SK-N-SH treated with all-trans-retinoic acid at 6 μM for 48 hours (cell line): Measurements from ENCODE around the gene FDX1.

Experiments
- ARNTL ChIP-seq: fragments of 450-650 bp; formaldehyde crosslinking; IDR thresholded peaks from 2 replicates; pipeline ENCODE4 v1.5.0; 2020; ENCODE audit warnings: low read depth, mild to moderate bottlenecking, moderate library complexity, borderline replicate concordance
- GLIS3 ChIP-seq: fragments of 250-450 bp; sonication (Bioruptor Pico); IDR thresholded peaks from 2 replicates; pipeline ENCODE4 v1.5.0; 2020; ENCODE audit warnings: mild to moderate bottlenecking, moderate library complexity
- ISL1 ChIP-seq: fragments of 250-450 bp; sonication (Bioruptor Pico); IDR thresholded peaks from 2 replicates; pipeline ENCODE4 v2.1.2; 2022; ENCODE audit warnings: mild to moderate bottlenecking, moderate library complexity
- OSR1 ChIP-seq: fragments of 250-450 bp; sonication (Bioruptor Pico); IDR thresholded peaks from 2 replicates; pipeline ENCODE4 v1.8.0; 2022; ENCODE audit warnings: moderate library complexity, mild to moderate bottlenecking, inconsistent platforms
- PPARA ChIP-seq: fragments of 250-450 bp; sonication (Bioruptor Pico); IDR thresholded peaks from 2 replicates; pipeline ENCODE4 v1.5.0; 2020; ENCODE audit warnings: mild to moderate bottlenecking, borderline replicate concordance
- ZC3H10 ChIP-seq: fragments of 250-450 bp; sonication (Bioruptor Pico); IDR thresholded peaks from 2 replicates; pipeline ENCODE4 v1.5.1; 2021; ENCODE audit warnings: mild to moderate bottlenecking, moderate library complexity
- ZFP3 ChIP-seq: fragments of 250-450 bp; sonication (Bioruptor Pico); IDR thresholded peaks from 2 replicates; pipeline ENCODE4 v1.5.0; 2020; ENCODE audit warnings: mild to moderate bottlenecking, moderate library complexity
- TF ChIP-seq, protein P1 (sequence below): fragments of 250-450 bp; sonication (Bioruptor Pico); IDR thresholded peaks from 2 replicates; pipeline ENCODE4 v1.5.0; 2020; ENCODE audit warnings: mild to moderate bottlenecking, moderate library complexity
- TF ChIP-seq, protein P2 (sequence below): fragments of 250-450 bp; sonication (Bioruptor Pico); IDR thresholded peaks from 2 replicates; pipeline ENCODE4 v1.5.1; 2020; ENCODE audit warnings: low read depth, mild to moderate bottlenecking, moderate library complexity
- TF ChIP-seq, protein P3 (sequence below): fragments of 250-450 bp; sonication (Bioruptor Pico); IDR thresholded peaks from 2 replicates; pipeline ENCODE4 v1.8.0; 2020; ENCODE audit warnings: mild to moderate bottlenecking, moderate library complexity, borderline replicate concordance

DNA sequence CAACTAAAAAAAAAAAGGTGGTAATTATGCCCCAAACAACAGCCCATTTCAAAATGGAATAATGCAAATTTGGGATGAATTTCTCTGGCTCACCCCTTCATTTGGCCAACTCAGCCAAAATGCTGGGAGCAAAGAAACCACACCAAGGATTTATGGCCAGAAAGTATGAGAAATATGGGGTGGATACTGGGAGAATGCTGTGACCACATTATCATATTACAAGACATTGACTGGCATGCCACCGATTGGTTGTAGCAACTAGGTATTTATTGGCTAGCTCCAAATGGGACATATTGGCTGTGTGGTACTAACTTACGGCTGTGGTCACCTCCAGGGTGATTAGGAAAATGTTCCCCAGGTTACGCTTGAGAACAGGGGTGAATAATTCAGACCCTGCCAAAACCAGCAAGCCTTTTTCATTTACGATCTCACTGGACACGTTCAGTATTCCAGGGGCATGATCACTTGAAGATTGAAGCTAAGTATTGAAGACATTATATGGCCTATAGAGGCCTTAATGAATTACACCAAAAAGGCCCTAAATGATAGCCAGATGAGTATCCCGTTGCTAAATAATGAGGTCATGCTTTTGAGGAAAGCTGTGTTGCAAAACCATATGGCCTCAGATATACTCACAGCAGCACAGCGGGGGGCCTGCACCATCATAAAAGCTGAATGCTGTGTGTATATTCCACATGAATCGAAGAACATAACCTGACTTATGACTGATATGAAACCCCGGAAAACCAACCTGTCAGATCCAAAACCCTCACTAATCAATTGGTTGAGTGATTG, 3.8 kb upstream of the FDX1 start:
- TF ChIP-seq OSR1 (no peak), PPARA (CRISPR knock-in tag) (no peak), ARNTL (CRISPR knock-in tag) (no peak), GLIS3 (CRISPR knock-in tag) (no peak), ZC3H10 (CRISPR knock-in tag) (no peak), ISL1 (CRISPR knock-in tag) (no peak), ZFP3 (CRISPR knock-in tag) (no peak)
- TF ChIP-seq, protein P1, sequence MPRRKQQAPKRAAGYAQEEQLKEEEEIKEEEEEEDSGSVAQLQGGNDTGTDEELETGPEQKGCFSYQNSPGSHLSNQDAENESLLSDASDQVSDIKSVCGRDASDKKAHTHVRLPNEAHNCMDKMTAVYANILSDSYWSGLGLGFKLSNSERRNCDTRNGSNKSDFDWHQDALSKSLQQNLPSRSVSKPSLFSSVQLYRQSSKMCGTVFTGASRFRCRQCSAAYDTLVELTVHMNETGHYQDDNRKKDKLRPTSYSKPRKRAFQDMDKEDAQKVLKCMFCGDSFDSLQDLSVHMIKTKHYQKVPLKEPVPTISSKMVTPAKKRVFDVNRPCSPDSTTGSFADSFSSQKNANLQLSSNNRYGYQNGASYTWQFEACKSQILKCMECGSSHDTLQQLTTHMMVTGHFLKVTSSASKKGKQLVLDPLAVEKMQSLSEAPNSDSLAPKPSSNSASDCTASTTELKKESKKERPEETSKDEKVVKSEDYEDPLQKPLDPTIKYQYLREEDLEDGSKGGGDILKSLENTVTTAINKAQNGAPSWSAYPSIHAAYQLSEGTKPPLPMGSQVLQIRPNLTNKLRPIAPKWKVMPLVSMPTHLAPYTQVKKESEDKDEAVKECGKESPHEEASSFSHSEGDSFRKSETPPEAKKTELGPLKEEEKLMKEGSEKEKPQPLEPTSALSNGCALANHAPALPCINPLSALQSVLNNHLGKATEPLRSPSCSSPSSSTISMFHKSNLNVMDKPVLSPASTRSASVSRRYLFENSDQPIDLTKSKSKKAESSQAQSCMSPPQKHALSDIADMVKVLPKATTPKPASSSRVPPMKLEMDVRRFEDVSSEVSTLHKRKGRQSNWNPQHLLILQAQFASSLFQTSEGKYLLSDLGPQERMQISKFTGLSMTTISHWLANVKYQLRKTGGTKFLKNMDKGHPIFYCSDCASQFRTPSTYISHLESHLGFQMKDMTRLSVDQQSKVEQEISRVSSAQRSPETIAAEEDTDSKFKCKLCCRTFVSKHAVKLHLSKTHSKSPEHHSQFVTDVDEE (CRISPR knock-in tag) = no peak
- TF ChIP-seq, protein P2, sequence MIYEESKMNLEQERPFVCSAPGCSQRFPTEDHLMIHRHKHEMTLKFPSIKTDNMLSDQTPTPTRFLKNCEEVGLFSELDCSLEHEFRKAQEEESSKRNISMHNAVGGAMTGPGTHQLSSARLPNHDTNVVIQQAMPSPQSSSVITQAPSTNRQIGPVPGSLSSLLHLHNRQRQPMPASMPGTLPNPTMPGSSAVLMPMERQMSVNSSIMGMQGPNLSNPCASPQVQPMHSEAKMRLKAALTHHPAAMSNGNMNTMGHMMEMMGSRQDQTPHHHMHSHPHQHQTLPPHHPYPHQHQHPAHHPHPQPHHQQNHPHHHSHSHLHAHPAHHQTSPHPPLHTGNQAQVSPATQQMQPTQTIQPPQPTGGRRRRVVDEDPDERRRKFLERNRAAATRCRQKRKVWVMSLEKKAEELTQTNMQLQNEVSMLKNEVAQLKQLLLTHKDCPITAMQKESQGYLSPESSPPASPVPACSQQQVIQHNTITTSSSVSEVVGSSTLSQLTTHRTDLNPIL (CRISPR knock-in tag) = no peak
- TF ChIP-seq, protein P3, sequence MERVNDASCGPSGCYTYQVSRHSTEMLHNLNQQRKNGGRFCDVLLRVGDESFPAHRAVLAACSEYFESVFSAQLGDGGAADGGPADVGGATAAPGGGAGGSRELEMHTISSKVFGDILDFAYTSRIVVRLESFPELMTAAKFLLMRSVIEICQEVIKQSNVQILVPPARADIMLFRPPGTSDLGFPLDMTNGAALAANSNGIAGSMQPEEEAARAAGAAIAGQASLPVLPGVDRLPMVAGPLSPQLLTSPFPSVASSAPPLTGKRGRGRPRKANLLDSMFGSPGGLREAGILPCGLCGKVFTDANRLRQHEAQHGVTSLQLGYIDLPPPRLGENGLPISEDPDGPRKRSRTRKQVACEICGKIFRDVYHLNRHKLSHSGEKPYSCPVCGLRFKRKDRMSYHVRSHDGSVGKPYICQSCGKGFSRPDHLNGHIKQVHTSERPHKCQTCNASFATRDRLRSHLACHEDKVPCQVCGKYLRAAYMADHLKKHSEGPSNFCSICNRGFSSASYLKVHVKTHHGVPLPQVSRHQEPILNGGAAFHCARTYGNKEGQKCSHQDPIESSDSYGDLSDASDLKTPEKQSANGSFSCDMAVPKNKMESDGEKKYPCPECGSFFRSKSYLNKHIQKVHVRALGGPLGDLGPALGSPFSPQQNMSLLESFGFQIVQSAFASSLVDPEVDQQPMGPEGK (CRISPR knock-in tag) = no peak
